CD14-positive monocyte (primary cell): ENCODE data around the gene EBI3. TPM values are rescaled to one million over a fixed set of nuclear protein-coding genes. Genes with fewer than 3 reads are reported as not detected.

Experiments
- DNase-seq, 3 donors: peaks; one replicate each; pipeline ENCODE4 v3.0.0-alpha.2; 2011 to 2022
- H2AFZ ChIP-seq: 2 replicates; pipeline ENCODE4 v1.6.0; 2012; ENCODE audit warnings: mild to moderate bottlenecking, low read depth, low read length, inconsistent platforms; ENCODE audit not compliant: insufficient read depth, poor library complexity, severe bottlenecking
- H3K27ac ChIP-seq, 2 donors: 1 replicate in 1 of 2; 2 replicates in 1 of 2; pipeline ENCODE4 v1.5.1; 2012 to 2013; ENCODE audit warnings: low read length in 2 of 2, control low read depth in 1 of 2, inconsistent platforms in 1 of 2, low read depth in 1 of 2, mild to moderate bottlenecking in 1 of 2
- H3K27me3 ChIP-seq, 2 donors: one replicate each; pipeline versions ENCODE4 v1.6.0 to v1.6.1; 2011 to 2013; ENCODE audit warnings: low read length in 2 of 2; ENCODE audit not compliant: control insufficient read depth in 2 of 2, insufficient read depth in 2 of 2
- H3K36me3 ChIP-seq, 2 donors: replicated peaks in 1 of 2; 1 replicate in 1 of 2; 2 replicates in 1 of 2; pipeline versions ENCODE4 v1.5.1 to v1.6.1; 2012 to 2013; ENCODE audit warnings: low read length in 2 of 2, control low read depth in 1 of 2, inconsistent platforms in 1 of 2, mild to moderate bottlenecking in 1 of 2; ENCODE audit not compliant: insufficient read depth in 2 of 2, control insufficient read depth in 1 of 2
- H3K4me1 ChIP-seq, 2 donors: 1 replicate in 1 of 2; 2 replicates in 1 of 2; pipeline versions ENCODE4 v1.5.1 to v1.6.1; 2012 to 2013; ENCODE audit warnings: low read length in 2 of 2, control low read depth in 1 of 2, inconsistent platforms in 1 of 2, mild to moderate bottlenecking in 1 of 2, moderate library complexity in 1 of 2; ENCODE audit not compliant: insufficient read depth in 2 of 2, control insufficient read depth in 1 of 2
- H3K4me2 ChIP-seq: replicated peaks from 2 replicates; pipeline ENCODE3; 2012; ENCODE audit warnings: low read length, moderate library complexity, mild to moderate bottlenecking; ENCODE audit not compliant: poor library complexity, severe bottlenecking; ENCODE audit errors: extremely low read depth
- H3K4me3 ChIP-seq, 3 experiments: fragments of 200-600 bp in 1 of 3; sonication (generic) in 1 of 3; replicated peaks in 1 of 3; 1 replicate in 2 of 3; 2 replicates in 1 of 3; pipeline ENCODE4 v1.5.1; 2011 to 2013; ENCODE audit warnings: low read length in 3 of 3, mild to moderate bottlenecking in 3 of 3, control low read depth in 2 of 3, low read depth in 2 of 3, inconsistent platforms in 1 of 3, moderate library complexity in 1 of 3
- H3K79me2 ChIP-seq: 2 replicates; pipeline ENCODE4 v1.6.0; 2012; ENCODE audit warnings: mild to moderate bottlenecking, control low read depth, inconsistent platforms, low read length, moderate library complexity; ENCODE audit not compliant: insufficient read depth
- H3K9ac ChIP-seq: 2 replicates; pipeline ENCODE4 v1.6.0; 2017; ENCODE audit warnings: low read length, mild to moderate bottlenecking; ENCODE audit not compliant: insufficient read depth, poor library complexity, severe bottlenecking
- H3K9me3 ChIP-seq, 2 donors: replicated peaks in 1 of 2; 1 replicate in 1 of 2; 2 replicates in 1 of 2; pipeline versions ENCODE4 v1.5.1 to v1.6.1; 2012 to 2013; ENCODE audit warnings: low read length in 2 of 2, control low read depth in 1 of 2; ENCODE audit not compliant: control insufficient read depth in 1 of 2, insufficient read depth in 1 of 2
- H4K20me1 ChIP-seq: 2 replicates; pipeline ENCODE4 v1.6.0; 2012; ENCODE audit warnings: mild to moderate bottlenecking, low read length, control low read depth, moderate library complexity; ENCODE audit not compliant: insufficient read depth
- H3K27ac Mint-ChIP-seq, 7 donors: one replicate each; pipeline ENCODE4 v1.8.0; 2020; ENCODE audit warnings: mild to moderate bottlenecking in 7 of 7, mixed read lengths in 7 of 7, moderate library complexity in 6 of 7, inconsistent platforms in 2 of 7
- H3K27me3 Mint-ChIP-seq, 3 donors: one replicate each; pipeline ENCODE4 v1.8.0; 2021 to 2022; ENCODE audit warnings: low read depth in 3 of 3, mild to moderate bottlenecking in 3 of 3, mixed read lengths in 3 of 3, moderate library complexity in 3 of 3, inconsistent platforms in 1 of 3
- H3K36me3 Mint-ChIP-seq, 2 donors: one replicate each; pipeline ENCODE4 v1.8.0; 2020; ENCODE audit warnings: mixed read lengths in 2 of 2, inconsistent platforms in 1 of 2, mild to moderate bottlenecking in 1 of 2
- H3K4me1 Mint-ChIP-seq: one replicate; pipeline ENCODE4 v1.8.0; 2020; ENCODE audit warnings: mild to moderate bottlenecking, mixed read lengths
- H3K4me3 Mint-ChIP-seq, 2 donors: one replicate each; pipeline ENCODE4 v1.8.0; 2020; ENCODE audit warnings: mild to moderate bottlenecking in 2 of 2, mixed read lengths in 2 of 2, moderate library complexity in 1 of 2
- H3K9me3 Mint-ChIP-seq, 7 donors: one replicate each; pipeline ENCODE4 v1.8.0; 2020 to 2022; ENCODE audit warnings: mixed read lengths in 7 of 7, mild to moderate bottlenecking in 6 of 7, moderate library complexity in 6 of 7, inconsistent platforms in 2 of 7
- WGBS: methylation state at CpG from one replicate; pipeline ENCODE4 v1.1.5; 2013; ENCODE audit warnings: missing lambda C conversion rate; ENCODE audit not compliant: insufficient coverage; 5-methylcytosine and 5-hydroxymethylcytosine counted together
- intact Hi-C, 2 donors: fragments of 100-400 bp; cut with micrococcal nuclease; formaldehyde crosslinking; loops; one replicate each; pipeline versions ENCODE4 v1.15.0 to v1.15.1; 2023
- polyA plus RNA-seq, 3 donors: library from polyadenylated mRNA; depleted of rRNA in 1 of 3; unstranded in 2 of 3; stranded (reverse) in 1 of 3; fragments of 300-500 nt in 2 of 3; fragments of >200 nt in 1 of 3; fragmentation: Illumina TruSeq in 2 of 3; gene quantifications; 1 replicate in 2 of 3; 2 replicates in 1 of 3; pipeline ENCODE4 v1.2.3, GENCODE V29; 2012 to 2021
- TF ChIP-seq, protein P1 (sequence below): fragments of 200-600 bp; IDR thresholded peaks from one replicate; pipeline ENCODE4 v1.8.0; 2022; ENCODE audit warnings: antibody characterized with exemption, mild to moderate bottlenecking

The EBI3 gene
- polyA plus RNA-seq, 3 donors: 0.14 to 0.40 TPM; not detected in 1

DNA sequence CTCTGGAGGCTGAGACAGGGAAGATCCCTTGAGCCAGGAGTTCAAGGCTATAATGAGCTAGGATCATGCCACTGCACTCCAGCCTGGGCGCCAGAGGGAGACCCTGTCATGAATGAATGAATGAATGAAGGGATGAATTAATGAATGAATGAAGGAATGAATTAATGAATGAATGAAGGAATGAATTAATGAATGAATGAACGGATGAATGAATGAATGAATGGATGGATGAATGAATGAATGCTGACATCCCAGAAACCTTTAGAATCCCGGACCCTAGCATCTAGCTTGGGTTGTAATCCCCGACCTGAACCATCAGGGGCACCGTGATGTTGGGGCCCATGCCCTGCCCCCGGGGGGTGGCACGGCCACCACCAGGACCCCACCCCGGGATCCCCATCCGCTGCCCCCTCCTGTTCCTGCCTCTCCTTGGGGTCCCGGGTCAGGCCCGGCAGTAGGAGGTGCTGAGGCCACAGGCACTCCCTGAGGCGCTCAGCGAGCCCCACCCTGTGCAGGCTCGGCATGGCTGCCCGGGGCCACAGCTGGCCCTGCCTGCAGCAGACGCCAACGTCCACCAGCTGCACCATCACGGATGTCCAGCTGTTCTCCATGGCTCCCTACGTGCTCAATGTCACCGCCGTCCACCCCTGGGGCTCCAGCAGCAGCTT is 3.4 kb downstream of the EBI3 start:
- 58% methylated on average over 20 of the region's 21 CpGs for WGBS
- H3K9me3 Mint-ChIP-seq: peaks cover 0 to 4% (median 0%) of the 10 kb centered on the region in 7 donors
- H3K27ac Mint-ChIP-seq: no peak overlapping the region
- no peaks in the 10 kb centered on the region for H3K36me3 Mint-ChIP-seq
- Histone ChIP-seq H3K4me1 (peaks cover 0 to 6% of the 10 kb centered on the region in 2 donors), H3K9ac (no peak overlapping the region), H4K20me1 (no peaks in the 10 kb centered on the region), H3K27ac (no peak overlapping the region), H3K9me3 (no peaks in the 10 kb centered on the region), H3K27me3 (peaks cover 0 to 18% of the 10 kb centered on the region in 2 donors), H3K4me3 (no peak overlapping the region), H3K4me2 (no peak overlapping the region), H3K36me3 (no peaks in the 10 kb centered on the region), H3K79me2 (no peaks in the 10 kb centered on the region), H2AFZ (no peak overlapping the region)
- no peak for DNase-seq
- no peak overlapping the region for H3K4me3 Mint-ChIP-seq
- TF ChIP-seq, protein P1, sequence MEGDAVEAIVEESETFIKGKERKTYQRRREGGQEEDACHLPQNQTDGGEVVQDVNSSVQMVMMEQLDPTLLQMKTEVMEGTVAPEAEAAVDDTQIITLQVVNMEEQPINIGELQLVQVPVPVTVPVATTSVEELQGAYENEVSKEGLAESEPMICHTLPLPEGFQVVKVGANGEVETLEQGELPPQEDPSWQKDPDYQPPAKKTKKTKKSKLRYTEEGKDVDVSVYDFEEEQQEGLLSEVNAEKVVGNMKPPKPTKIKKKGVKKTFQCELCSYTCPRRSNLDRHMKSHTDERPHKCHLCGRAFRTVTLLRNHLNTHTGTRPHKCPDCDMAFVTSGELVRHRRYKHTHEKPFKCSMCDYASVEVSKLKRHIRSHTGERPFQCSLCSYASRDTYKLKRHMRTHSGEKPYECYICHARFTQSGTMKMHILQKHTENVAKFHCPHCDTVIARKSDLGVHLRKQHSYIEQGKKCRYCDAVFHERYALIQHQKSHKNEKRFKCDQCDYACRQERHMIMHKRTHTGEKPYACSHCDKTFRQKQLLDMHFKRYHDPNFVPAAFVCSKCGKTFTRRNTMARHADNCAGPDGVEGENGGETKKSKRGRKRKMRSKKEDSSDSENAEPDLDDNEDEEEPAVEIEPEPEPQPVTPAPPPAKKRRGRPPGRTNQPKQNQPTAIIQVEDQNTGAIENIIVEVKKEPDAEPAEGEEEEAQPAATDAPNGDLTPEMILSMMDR: no peak
- peaks cover 7% of the 10 kb centered on the region for H3K4me1 Mint-ChIP-seq
- H3K27me3 Mint-ChIP-seq: peaks cover 10 to 12% (median 10%) of the 10 kb centered on the region in 3 donors
- intact Hi-C loops: no loop called here

DNA sequence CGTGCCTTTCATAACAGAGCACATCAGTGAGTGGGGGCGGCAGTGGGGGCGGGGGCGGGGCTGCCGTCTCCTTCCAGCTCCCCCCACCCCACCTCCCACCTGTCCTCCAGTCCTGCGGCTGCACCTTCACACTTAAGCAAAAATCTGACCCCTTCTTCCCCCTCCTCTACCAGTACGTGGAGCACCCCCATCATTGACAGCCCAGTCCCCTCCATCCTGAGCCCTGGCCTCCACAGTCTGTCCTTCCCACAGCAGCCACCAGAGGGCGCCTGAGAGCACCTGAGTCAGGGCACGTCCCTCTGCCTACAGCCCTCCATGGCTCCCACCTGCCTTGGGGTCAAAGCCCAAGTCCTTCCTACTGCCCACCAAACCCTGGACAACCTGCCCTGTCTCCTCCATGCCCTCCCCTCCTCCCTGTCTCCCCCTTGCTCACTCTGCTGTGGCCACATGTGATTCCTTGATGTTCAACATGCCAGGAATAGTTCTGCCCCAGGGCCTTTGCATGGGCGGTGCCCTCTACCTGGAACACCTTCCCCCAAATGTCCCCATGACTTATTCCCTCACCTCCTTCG is 4.0 kb downstream of the EBI3 start:
- peak; percentile 27 to 54 (median 39) for DNase-seq
- no peaks in the 10 kb centered on the region for H3K9me3 ChIP-seq
- no peak overlapping the region for H2AFZ ChIP-seq
- H3K36me3 ChIP-seq: no peaks in the 10 kb centered on the region
- intact Hi-C loops: no loop called here
- Mint-ChIP-seq H3K27me3 (peaks cover 10 to 13% (median 12%) of the 10 kb centered on the region in 3 donors), H3K36me3 (no peaks in the 10 kb centered on the region), H3K9me3 (peaks cover 0 to 4% (median 0%) of the 10 kb centered on the region in 7 donors), H3K4me1 (peaks cover 7% of the 10 kb centered on the region), H3K27ac (no peak overlapping the region), H3K4me3 (no peak overlapping the region)
- no peak overlapping the region for H3K4me3 ChIP-seq
- no peak overlapping the region for H3K4me2 ChIP-seq
- 38% methylated on average over 9 of the region's 11 CpGs for WGBS
- H3K79me2 ChIP-seq: no peaks in the 10 kb centered on the region
- H3K9ac ChIP-seq: no peak overlapping the region
- TF ChIP-seq, protein P1: peak; percentile 76
- no peaks in the 10 kb centered on the region for H4K20me1 ChIP-seq
- H3K27me3 ChIP-seq: peaks cover 0 to 12% of the 10 kb centered on the region in 2 donors
- H3K27ac ChIP-seq: no peak overlapping the region
- H3K4me1 ChIP-seq: peaks cover 0 to 6% of the 10 kb centered on the region in 2 donors
